Naive thymus-derived CD4-positive, alpha-beta T cell (primary cell): ENCODE data around the gene KRTAP9-2. TPM values are rescaled to one million over a fixed set of nuclear protein-coding genes. Genes with fewer than 3 reads are reported as not detected.
A peak's percentile ranks its signal among the peaks of the same experiment; 100 is the strongest.
"Not testable (repeated sequence)": the region's sequence is repeated elsewhere in the genome, so short reads cannot be mapped to it uniquely, and the experiment has no call there.

Experiments
- ATAC-seq: fragments of 150-1000 bp; cut with Tn5 transposase; 2 replicates; pipeline ENCODE4 v1.10.0; 2021; ENCODE audit warnings: mild to moderate bottlenecking, moderate library complexity
- CTCF ChIA-PET: fragments of 350-600 bp; sonication (Branson Sonifier 250); formaldehyde crosslinking; loops from one replicate; lab custom pipeline; 2021; ENCODE audit warnings: antibody characterized with exemption; lab: Charles Lee
- POLR2A ChIA-PET: fragments of 350-600 bp; sonication (Branson Sonifier 250); formaldehyde crosslinking; loops from one replicate; lab custom pipeline; 2021; ENCODE audit warnings: antibody characterized with exemption, inconsistent platforms; lab: Charles Lee
- DNase-seq, 9 donors: peaks; one replicate each; pipeline versions ENCODE4 v3.0.0 to v3.0.0-alpha.2; 2020 to 2022; ENCODE audit warnings: mixed read lengths in 1 of 9
- H3K27ac ChIP-seq: one replicate; pipeline ENCODE4 v1.7.0; 2013; ENCODE audit warnings: mild to moderate bottlenecking, low read depth, low read length, moderate library complexity
- H3K27me3 ChIP-seq, 2 donors: one replicate each; pipeline ENCODE4 v1.7.0; 2013; ENCODE audit warnings: low read length in 2 of 2, mild to moderate bottlenecking in 2 of 2, moderate library complexity in 2 of 2; ENCODE audit not compliant: control insufficient read depth in 2 of 2, insufficient read depth in 2 of 2
- H3K36me3 ChIP-seq, 3 experiments: 1 replicate in 2 of 3; 2 replicates in 1 of 3; pipeline ENCODE4 v1.7.0; 2013; ENCODE audit warnings: low read length in 3 of 3, mild to moderate bottlenecking in 3 of 3, moderate library complexity in 1 of 3; ENCODE audit not compliant: insufficient read depth in 3 of 3, control insufficient read depth in 2 of 3
- H3K4me1 ChIP-seq, 2 donors: one replicate each; pipeline ENCODE4 v1.7.0; 2013; ENCODE audit warnings: low read length in 2 of 2, mild to moderate bottlenecking in 2 of 2, moderate library complexity in 1 of 2; ENCODE audit not compliant: control insufficient read depth in 2 of 2, insufficient read depth in 2 of 2
- H3K4me3 ChIP-seq: 2 replicates; pipeline ENCODE4 v1.7.0; 2013; ENCODE audit warnings: mild to moderate bottlenecking, low read length
- H3K9me3 ChIP-seq, 3 experiments: 1 replicate in 2 of 3; 2 replicates in 1 of 3; pipeline ENCODE4 v1.7.0; 2013; ENCODE audit warnings: low read length in 3 of 3; ENCODE audit not compliant: control insufficient read depth in 2 of 3
- H3K27ac Mint-ChIP-seq, 9 donors: one replicate each; pipeline ENCODE4 v1.8.0; 2020 to 2022; ENCODE audit warnings: mixed read lengths in 9 of 9, mild to moderate bottlenecking in 8 of 9, moderate library complexity in 5 of 9, inconsistent platforms in 2 of 9
- H3K27me3 Mint-ChIP-seq, 5 donors: one replicate each; pipeline ENCODE4 v1.8.0; 2021 to 2022; ENCODE audit warnings: mixed read lengths in 5 of 5, mild to moderate bottlenecking in 1 of 5
- H3K36me3 Mint-ChIP-seq, 5 donors: one replicate each; pipeline ENCODE4 v1.8.0; 2020 to 2022; ENCODE audit warnings: mixed read lengths in 5 of 5, mild to moderate bottlenecking in 3 of 5, inconsistent platforms in 1 of 5
- H3K4me1 Mint-ChIP-seq, 7 donors: one replicate each; pipeline ENCODE4 v1.8.0; 2020 to 2022; ENCODE audit warnings: mixed read lengths in 7 of 7, mild to moderate bottlenecking in 3 of 7, inconsistent platforms in 1 of 7
- H3K4me3 Mint-ChIP-seq, 10 donors: one replicate each; pipeline ENCODE4 v1.8.0; 2020 to 2022; ENCODE audit warnings: mild to moderate bottlenecking in 10 of 10, mixed read lengths in 10 of 10, moderate library complexity in 6 of 10, inconsistent platforms in 2 of 10
- H3K9me3 Mint-ChIP-seq, 11 donors: one replicate each; pipeline ENCODE4 v1.8.0; 2020 to 2022; ENCODE audit warnings: mixed read lengths in 11 of 11, mild to moderate bottlenecking in 4 of 11, inconsistent platforms in 1 of 11, moderate library complexity in 1 of 11
- intact Hi-C, 2 donors: fragments of 100-400 bp; cut with micrococcal nuclease; formaldehyde crosslinking; loops; one replicate each; pipeline ENCODE4 v1.15.1; 2023
- polyA plus RNA-seq, 2 donors: library from polyadenylated mRNA; unstranded; fragments of 300-500 nt; fragmentation: Illumina TruSeq; gene quantifications; one replicate each; pipeline ENCODE4 v1.2.3, GENCODE V29; 2021
- total RNA-seq, 6 experiments: library from RNA in 5 of 6; stranded (reverse) in 5 of 6; gene quantifications; 1 replicate in 5 of 6; 2 replicates in 1 of 6; pipeline ENCODE4 v1.2.3 and lab custom pipeline; 2021 to 2026

KRTAP9-2 gene
- total RNA-seq (not detected), polyA plus RNA-seq (not detected), total RNA-seq (lab: John Stamatoyannopoulos, UW) (not detected)

- DNase-seq, H3K27ac Mint-ChIP-seq, CTCF ChIA-PET, H3K36me3 Mint-ChIP-seq, H3K27ac ChIP-seq, POLR2A ChIA-PET, H3K27me3 ChIP-seq, H3K4me1 ChIP-seq, intact Hi-C loops, H3K9me3 Mint-ChIP-seq, H3K9me3 ChIP-seq, ATAC-seq, H3K4me3 Mint-ChIP-seq, H3K4me3 ChIP-seq, H3K36me3 ChIP-seq: not testable (repeated sequence)
- Mint-ChIP-seq H3K27me3 (peaks cover 0 to 16% (median 0%) of the 10 kb centered on the region in 5 donors), H3K4me1 (peaks cover 0 to 15% (median 7%) of the 10 kb centered on the region in 7 donors)
Observed at GRCh38 chr17:41226598-41227095, at the start of gene KRTAP9-2. Gene KRTAP9-2, plus strand, starts transcription at chr17:41226648. Its CDS starts 7 bp downstream, at chr17:41226655.

DNA sequence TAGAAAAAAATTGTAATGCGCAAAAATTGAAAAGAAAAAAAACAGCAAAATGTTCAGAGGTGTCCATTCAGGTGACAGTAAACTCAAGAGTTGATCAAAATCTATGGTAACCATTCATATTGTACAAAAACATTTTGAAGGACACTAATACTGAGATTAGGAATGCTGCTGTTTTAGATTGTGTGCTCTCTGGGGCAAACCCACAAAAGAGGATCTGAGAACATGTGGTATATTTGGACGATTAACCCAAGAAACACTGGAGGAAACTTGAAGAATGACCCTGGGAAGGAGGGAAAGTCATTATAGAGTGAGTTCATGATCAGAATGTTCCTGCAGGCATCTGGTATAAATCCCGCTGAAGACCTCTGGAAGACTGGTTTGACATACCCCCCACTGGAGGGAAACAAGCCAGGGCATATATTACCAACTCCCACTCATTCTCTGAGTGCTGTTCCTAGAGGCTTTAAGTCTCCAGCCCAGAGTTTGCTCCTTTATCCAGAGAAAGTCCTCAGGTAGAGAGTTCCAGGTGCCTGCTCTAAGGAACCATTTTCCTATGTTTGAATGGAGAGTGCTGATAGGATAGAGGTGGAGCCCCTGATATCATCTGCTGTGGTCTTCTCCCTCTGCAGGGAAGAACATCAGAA, 49.6 kb upstream of the KRTAP9-2 start:
- H3K27ac Mint-ChIP-seq = no peak overlapping the region
- no peaks in the 10 kb centered on the region for H3K36me3 Mint-ChIP-seq
- no peaks in the 10 kb centered on the region for H3K9me3 ChIP-seq
- CTCF ChIA-PET = no interaction called here
- no peak overlapping the region for H3K4me3 ChIP-seq
- no peak overlapping the region for H3K4me3 Mint-ChIP-seq
- no peaks in the 10 kb centered on the region for H3K9me3 Mint-ChIP-seq
- ATAC-seq (no peak), DNase-seq (no peak)
- no peaks in the 10 kb centered on the region for H3K27me3 ChIP-seq
- no peak overlapping the region for H3K27ac ChIP-seq
- H3K4me1 Mint-ChIP-seq = peaks cover 0 to 12% (median 5%) of the 10 kb centered on the region in 7 donors
- intact Hi-C loops = no loop called here
- H3K4me1 ChIP-seq = no peaks in the 10 kb centered on the region
- H3K36me3 ChIP-seq = no peaks in the 10 kb centered on the region
- H3K27me3 Mint-ChIP-seq = peaks cover 0 to 10% (median 0%) of the 10 kb centered on the region in 5 donors
- POLR2A ChIA-PET = interaction anchor here (0.6 kb wide), 1 partner anchor 248 kb away, joined by 3 read pairs; no protein-coding TSS in a partner anchor

DNA sequence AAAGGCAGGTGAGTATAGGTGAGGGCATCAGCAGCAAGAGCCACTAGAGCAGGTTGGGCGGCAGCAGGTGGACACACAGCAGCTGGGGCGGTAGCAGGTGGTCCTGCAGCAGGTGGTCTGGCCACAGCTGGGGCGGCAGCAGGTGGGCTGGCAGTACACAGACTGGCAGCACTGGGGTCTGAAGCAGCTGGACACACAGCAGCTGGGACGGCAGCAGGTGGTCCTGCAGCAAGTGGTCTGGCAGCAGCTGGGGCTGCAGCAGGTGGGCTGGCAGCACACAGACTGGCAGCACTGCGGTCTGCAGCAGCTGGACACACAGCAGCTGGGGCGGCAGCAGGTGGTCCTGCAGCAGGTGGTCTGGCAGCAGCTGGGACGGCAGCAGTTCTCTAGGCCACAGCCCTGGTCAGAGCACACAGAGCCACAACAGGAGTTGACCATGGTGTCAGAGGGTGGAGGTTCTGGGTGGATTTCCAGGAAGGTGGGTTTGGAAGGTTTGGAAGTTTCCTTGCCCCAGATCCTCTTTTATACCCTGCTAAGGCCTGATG, 48.6 kb upstream of the KRTAP9-2 start, which contains the start of gene KRTAP4-2:
TSS of gene KRTAP4-2 (minus strand) at position 495 of the 545 bp plus-strand sequence. CDS start at position 438, 57 bp downstream.
- Mint-ChIP-seq H3K27ac (peak within 1 kb of the TSS in 2 of 9 donors; percentile 41 to 46), H3K36me3 (no peaks in the 10 kb centered on the region), H3K4me1 (peaks cover 0 to 10% (median 5%) of the 10 kb centered on the region in 7 donors), H3K4me3 (no peak within 1 kb of the TSS), H3K27me3 (peaks cover 0 to 10% (median 0%) of the 10 kb centered on the region in 5 donors), H3K9me3 (no peaks in the 10 kb centered on the region)
- ATAC-seq = no peak
- CTCF ChIA-PET = no interaction called here
- Histone ChIP-seq H3K9me3 (no peaks in the 10 kb centered on the region), H3K27me3 (no peaks in the 10 kb centered on the region), H3K4me1 (no peaks in the 10 kb centered on the region), H3K27ac (no peak within 1 kb of the TSS), H3K4me3 (no peak within 1 kb of the TSS), H3K36me3 (no peaks in the 10 kb centered on the region)
- intact Hi-C loops = no loop called here
- no peak for DNase-seq
- POLR2A ChIA-PET = no interaction called here

- H3K4me1 Mint-ChIP-seq = peaks cover 0 to 8% (median 3%) of the 10 kb centered on the region in 7 donors
- ChIA-PET CTCF (no interaction called here), POLR2A (interaction anchor here (0.8 kb wide), 1 partner anchor 9 kb away, joined by 3 read pairs; no protein-coding TSS in a partner anchor)
- Histone ChIP-seq H3K4me1 (no peaks in the 10 kb centered on the region), H3K36me3 (no peaks in the 10 kb centered on the region), H3K9me3 (no peaks in the 10 kb centered on the region), H3K27me3 (no peaks in the 10 kb centered on the region), H3K4me3 (no peak overlapping the region), H3K27ac (no peak overlapping the region)
- no peaks in the 10 kb centered on the region for H3K36me3 Mint-ChIP-seq
- intact Hi-C loops = no loop called here
- ATAC-seq = peak; percentile 32
- no peaks in the 10 kb centered on the region for H3K9me3 Mint-ChIP-seq
- H3K27ac Mint-ChIP-seq = peak overlapping the region in 1 of 9 donors; percentile 46
- no peak for DNase-seq
- peaks cover 0 to 9% (median 0%) of the 10 kb centered on the region in 5 donors for H3K27me3 Mint-ChIP-seq
- no peak overlapping the region for H3K4me3 Mint-ChIP-seq
Observed at GRCh38 chr17:41178341-41178740, 48.1 kb upstream of the KRTAP9-2 start.

- Mint-ChIP-seq H3K27ac (peak overlapping the region in 1 of 9 donors; percentile 41), H3K9me3 (no peaks in the 10 kb centered on the region), H3K4me3 (no peak overlapping the region), H3K36me3 (no peaks in the 10 kb centered on the region), H3K4me1 (peaks cover 0 to 5% (median 0%) of the 10 kb centered on the region in 7 donors), H3K27me3 (peaks cover 0 to 6% (median 0%) of the 10 kb centered on the region in 5 donors)
- Histone ChIP-seq H3K4me3 (no peak overlapping the region), H3K4me1 (no peaks in the 10 kb centered on the region), H3K9me3 (no peaks in the 10 kb centered on the region), H3K36me3 (no peaks in the 10 kb centered on the region), H3K27ac (no peak overlapping the region), H3K27me3 (no peaks in the 10 kb centered on the region)
- ChIA-PET POLR2A (interaction anchor here (0.8 kb wide), 1 partner anchor 8 kb away, joined by 3 read pairs; no protein-coding TSS in a partner anchor), CTCF (no interaction called here)
- no peak for DNase-seq
- ATAC-seq = no peak
- intact Hi-C loops = no loop called here
Observed at GRCh38 chr17:41178843-41179616, 47.4 kb upstream of the KRTAP9-2 start.

- H3K27me3 ChIP-seq = no peaks in the 10 kb centered on the region
- no peaks in the 10 kb centered on the region for H3K4me1 ChIP-seq
- H3K9me3 ChIP-seq = no peaks in the 10 kb centered on the region
- Mint-ChIP-seq H3K4me3 (no peak within 1 kb of the TSS), H3K36me3 (peaks cover 0 to 5% (median 0%) of the 10 kb centered on the region in 5 donors), H3K27ac (no peak within 1 kb of the TSS), H3K4me1 (no peaks in the 10 kb centered on the region), H3K27me3 (peaks cover 0 to 8% (median 4%) of the 10 kb centered on the region in 5 donors), H3K9me3 (peaks cover 0 to 3% (median 0%) of the 10 kb centered on the region in 11 donors)
- CTCF ChIA-PET = no interaction called here
- no peak for DNase-seq
- no peaks in the 10 kb centered on the region for H3K36me3 ChIP-seq
- ATAC-seq = no peak
- no peak within 1 kb of the TSS for H3K27ac ChIP-seq
- POLR2A ChIA-PET = interaction anchor here (0.6 to 0.7 kb wide), 2 partner anchors 13 to 19 kb away, joined by 3 to 5 read pairs; no protein-coding TSS in a partner anchor
- no peak within 1 kb of the TSS for H3K4me3 ChIP-seq
- intact Hi-C loops = no loop called here
Observed at GRCh38 chr17:41184480-41184961, 41.9 kb upstream of the KRTAP9-2 start, which contains the start of gene KRTAP4-1. Gene KRTAP4-1, minus strand, starts transcription at chr17:41184911. Its CDS starts 57 bp downstream, at chr17:41184854.
